Suppressor macrophage (primary cell): ENCODE results near the gene PLCB1.

Source experiments
- DNase-seq, 4 experiments: peaks; one replicate each; pipeline ENCODE4 v3.0.0-alpha.2; 2020 to 2022

The PLCB1 gene

GRCh38 chr20:8735014-8735413 lies 602.9 kb downstream of the PLCB1 start:
- no peak for DNase-seq

DNA sequence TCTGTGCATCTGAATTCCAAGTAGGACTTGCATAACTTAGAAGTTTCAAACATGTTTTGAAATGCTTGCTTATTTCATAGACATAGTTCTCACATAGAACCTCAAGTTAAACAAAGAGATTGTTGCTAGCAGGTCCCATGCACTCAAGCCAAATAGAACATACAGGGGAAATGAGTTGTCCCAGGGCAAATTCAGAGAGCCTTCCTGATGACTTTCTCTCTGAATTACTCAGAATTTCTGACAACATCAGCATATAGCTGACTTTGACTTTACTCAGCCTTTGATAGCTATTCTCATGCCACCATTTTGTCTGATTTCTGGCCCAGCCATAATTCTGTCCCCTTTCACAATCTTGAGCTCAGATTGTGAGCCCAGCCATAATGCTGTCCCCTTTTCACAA lies 603.6 kb downstream of the PLCB1 start:
- DNase-seq, result no peak

DNA sequence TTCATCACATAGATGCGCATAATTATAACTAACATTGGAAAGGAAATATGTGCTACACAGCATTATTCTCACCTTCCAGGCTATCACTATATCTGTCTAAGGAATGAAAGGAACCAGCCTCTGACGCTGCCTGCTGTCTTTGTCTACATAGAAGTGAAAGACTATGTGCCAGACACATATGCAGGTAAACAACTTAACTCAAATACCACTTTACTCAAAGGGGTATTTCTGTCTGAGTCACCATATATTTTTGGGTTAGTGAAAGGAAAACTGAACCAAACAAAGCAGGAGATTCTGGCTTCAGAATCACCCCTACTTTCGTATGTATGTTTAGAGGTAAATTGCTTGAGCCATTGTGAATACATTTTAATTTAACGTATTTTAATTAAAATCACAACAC lies 608.2 kb downstream of the PLCB1 start:
- DNase-seq, result no peak

- DNase-seq, result no peak
Observed at GRCh38 chr20:8744228-8744844, 612.3 kb downstream of the PLCB1 start.

DNA sequence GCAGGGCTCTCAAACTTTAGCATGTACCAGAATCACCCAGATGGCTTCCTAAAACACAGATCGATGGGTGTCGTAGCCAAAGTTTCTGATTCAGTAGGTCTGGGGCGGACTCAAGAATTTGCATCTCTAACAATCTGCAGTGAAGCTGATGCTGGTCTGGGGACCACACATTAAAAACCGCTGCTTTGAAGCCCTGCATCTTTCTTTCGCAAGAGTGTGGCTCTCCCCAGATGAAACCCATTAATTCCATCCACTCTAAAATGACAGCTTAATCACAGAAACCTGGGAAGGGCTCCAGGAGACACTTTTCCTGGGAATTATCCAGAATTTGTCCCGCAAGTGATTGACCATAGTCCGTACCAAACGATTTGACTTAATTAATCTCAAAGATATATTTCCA lies 617.0 kb downstream of the PLCB1 start:
- no peak for DNase-seq

DNA sequence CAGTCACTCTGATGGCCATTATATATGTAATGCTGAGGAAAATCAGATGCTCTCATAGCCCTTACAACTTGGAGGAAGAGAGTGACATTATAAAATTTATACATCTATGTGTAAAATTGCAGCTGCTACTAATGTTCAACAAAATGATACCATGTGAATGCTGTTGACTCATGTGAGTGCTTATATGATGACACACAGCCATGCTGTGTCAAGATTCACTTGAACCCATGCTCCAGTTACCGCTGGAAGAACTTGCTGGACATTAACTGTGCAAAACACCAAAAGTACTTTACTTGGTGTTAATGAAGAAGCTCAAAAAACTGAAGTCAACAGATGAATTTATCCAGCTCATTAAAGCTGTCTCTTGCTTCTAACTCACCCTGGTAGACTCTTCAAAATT lies 617.9 kb downstream of the PLCB1 start:
- no peak for DNase-seq

DNA sequence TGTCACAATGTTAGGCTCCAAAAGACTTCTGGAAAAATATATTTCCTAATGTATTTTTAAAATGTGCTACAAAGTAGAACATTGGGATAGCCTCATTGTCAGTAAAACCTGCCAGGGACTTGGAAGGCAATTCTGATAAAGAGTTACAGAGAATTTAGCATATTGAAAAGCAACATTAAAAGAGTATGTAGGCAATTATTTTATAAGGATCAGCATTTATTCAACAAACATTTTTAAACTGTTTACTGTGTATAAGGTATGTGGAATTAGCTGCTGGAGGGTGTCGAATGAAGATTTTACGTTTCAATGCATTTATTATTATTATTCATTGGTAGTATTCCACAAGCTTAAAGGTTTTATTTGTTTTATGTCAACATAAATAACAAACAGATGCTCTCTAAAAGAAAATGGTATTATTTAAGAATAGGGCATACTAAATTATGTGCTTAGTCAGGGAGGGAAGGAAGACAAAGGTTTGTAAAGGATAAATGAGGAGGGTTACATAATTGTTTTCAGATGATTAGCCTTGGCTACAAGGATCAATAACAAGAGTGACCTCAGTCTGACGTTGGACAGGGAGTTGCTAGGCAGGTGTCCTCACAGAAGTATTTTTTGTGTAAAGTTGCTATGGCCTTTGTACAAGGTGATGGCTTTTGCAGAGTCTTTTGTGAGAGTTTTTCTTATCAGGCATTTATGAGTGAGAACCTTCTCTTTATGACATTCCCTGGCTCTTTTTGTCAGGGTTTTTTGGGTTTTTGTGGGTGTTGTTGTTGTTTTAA lies 623.5 kb downstream of the PLCB1 start:
- no peak for DNase-seq

DNA sequence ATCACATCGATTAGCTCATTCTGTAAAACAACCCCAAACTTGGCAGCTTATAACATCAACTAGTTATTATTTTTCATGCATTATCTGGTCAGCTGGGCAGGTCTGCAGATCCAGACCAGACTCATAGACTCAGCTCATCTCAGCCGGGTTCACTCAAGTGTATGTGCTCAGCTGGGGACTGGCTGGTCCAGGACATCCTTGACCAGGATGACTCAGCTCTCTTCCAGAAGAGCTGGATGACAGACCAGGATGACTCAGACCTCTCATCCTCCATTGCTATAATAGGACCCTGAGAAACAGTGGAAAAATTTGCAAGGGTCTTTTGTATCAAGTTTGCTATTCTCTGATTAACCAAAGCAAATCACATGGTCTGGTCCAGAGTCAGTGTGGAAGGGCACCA lies 624.3 kb downstream of the PLCB1 start:
- peak in 1 of 4 experiments; percentile 29 for DNase-seq

GRCh38 chr20:8757146-8757545 lies 625.1 kb downstream of the PLCB1 start:
- no peak for DNase-seq

DNA sequence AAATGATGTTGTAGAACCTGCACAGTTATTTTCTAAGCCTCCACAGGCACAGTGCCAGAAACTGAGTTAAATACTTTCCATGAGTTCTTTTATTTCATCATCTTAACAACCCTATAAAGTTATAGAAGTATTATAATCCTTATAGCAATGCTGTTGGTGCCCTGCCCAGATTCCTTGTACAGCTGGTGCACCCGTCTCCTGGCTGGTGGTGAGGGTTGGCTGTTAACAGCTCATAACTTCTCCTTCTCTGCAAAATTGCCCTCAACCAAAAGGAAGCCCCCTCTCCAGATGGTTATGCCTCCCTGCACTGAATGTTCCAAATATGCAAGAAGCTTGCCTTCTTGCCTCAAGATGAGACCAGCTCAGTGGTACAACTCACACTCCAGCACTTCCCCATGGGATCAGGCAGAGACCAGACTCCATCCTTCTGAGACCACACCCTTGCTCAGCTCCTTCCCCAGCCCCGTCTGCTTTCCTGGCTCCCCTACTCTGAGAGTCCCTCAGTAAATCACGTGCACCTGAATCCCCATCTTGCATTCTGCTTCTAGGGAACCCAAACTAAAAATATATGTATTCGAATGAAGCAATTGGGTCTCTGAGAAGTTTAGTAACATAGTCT lies 632.4 kb downstream of the PLCB1 start:
- DNase-seq, result no peak

DNA sequence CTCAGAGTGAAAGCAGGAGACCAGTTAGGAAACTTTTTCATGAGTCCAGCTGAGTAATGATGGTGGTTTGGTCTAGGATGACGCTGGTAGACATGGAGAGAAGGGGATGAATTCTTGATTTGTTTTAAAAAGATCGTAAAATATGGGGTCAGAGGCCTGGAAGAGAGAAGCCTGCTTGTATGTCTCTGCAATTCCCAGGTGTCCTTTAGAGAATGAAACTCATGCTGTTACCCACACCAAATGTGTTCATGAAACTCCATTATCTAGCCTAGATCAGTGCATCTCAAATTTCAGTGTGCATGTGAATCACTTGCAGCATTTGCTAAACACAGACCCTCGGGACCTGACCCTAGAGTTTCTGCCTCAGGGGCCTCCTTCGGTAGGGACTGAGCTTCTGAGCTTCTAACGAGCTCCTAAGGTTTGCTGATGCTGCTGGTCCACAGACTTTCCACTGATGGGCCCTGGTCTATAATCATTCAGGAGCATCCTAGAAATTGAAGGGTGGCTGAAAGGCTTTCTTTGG lies 634.9 kb downstream of the PLCB1 start:
- DNase-seq, result no peak

GRCh38 chr20:8774412-8774811 lies 642.3 kb downstream of the PLCB1 start:
- DNase-seq, result no peak

DNA sequence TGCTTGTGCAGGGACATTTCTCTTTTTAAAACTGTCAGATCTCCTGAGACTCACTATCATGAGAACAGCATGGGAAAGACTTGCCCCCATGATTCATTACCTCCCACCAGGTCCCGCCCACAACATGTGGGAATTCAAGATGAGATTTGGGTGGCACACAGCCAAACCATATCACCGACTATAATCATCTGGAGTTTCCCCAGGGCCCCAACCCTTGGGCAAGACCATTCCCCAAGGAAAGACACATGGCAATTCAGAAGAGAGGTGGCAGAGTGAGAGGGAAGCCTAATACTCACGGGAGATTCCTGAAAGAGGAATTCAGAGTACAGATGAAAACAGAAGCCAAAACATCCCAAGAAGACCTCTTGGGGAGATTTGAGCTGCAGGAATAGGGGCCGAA lies 645.8 kb downstream of the PLCB1 start:
- DNase-seq, result peak; percentile 2 to 22 (median 14)

- no peak for DNase-seq
Observed at GRCh38 chr20:8778387-8778786, 646.3 kb downstream of the PLCB1 start.

DNA sequence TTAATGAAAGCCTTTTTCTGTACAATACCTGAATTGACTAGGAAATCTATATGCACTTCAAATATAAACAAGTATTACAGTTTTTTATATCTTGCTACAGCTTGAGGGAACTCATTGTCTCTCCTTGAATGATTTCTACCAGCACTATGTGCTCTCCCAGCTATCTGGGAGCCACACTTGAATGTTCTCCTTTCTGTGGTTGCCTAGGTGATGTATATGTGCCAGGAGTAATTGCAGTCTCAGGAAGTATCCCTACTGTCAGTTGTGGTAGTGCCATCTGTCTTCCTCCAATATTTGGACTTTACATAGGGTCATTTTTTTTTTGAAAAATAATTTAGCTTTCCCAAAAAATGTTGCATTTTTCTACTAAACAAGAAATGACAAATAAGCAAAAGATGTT lies 648.8 kb downstream of the PLCB1 start:
- DNase-seq, result no peak

DNA sequence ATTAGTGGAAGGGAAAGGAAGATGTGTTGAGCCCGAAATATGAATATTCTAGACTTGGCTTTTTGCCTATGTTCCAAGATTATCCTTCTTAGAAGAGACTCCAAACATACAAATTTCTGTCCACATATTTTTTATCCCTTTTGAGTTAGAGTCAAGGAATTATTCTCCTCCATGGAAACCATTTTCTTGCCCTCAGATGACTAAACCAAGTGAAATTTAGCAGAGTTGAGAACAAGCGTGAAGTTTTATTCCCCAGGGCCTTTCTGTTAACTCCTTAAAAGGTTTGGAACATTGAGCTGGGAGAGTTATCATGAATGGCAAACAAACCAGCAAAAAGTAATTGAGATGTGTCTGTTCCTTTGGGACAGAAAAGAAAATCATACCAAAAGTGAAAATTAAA lies 650.7 kb downstream of the PLCB1 start:
- no peak for DNase-seq

GRCh38 chr20:8783734-8784133 lies 651.7 kb downstream of the PLCB1 start:
- no peak for DNase-seq

DNA sequence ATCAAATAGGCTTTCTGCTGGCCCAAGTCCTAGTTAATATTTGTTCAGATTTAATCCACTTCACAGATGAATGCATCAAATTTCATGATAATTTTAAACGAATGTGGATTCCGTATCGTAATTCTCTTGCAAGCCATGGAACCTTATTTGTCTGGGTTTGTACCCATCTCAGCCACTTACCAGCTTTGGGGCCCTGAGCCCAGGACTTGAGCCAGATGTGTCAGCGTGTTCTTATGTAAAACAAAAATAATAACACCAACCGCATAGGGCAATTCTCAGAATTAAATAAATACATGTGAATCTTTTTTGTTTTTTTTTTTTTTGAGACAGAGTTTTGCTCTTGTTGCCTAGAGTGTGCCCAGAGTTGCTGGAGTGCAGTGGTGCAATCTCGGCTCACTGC lies 654.3 kb downstream of the PLCB1 start:
- no peak for DNase-seq

GRCh38 chr20:8787090-8787489 lies 655.0 kb downstream of the PLCB1 start:
- DNase-seq, result no peak

GRCh38 chr20:8788275-8788674 lies 656.2 kb downstream of the PLCB1 start:
- no peak for DNase-seq

- no peak for DNase-seq
Observed at GRCh38 chr20:8788831-8789230, 656.8 kb downstream of the PLCB1 start.

GRCh38 chr20:8790442-8791074 lies 658.5 kb downstream of the PLCB1 start:
- DNase-seq, result peak; percentile 57 to 67 (median 62)

GRCh38 chr20:8795404-8795803 lies 663.3 kb downstream of the PLCB1 start:
- DNase-seq, result no peak
